Measurements from ENCODE around the gene GPSM1. TPM values are rescaled to one million over a fixed set of nuclear protein-coding genes. Genes with fewer than 3 reads are reported as not detected.

Gene GPSM1
- polyA plus RNA-seq, 4 donors = 1.1 to 40.9 (median 2.9) TPM

DNA sequence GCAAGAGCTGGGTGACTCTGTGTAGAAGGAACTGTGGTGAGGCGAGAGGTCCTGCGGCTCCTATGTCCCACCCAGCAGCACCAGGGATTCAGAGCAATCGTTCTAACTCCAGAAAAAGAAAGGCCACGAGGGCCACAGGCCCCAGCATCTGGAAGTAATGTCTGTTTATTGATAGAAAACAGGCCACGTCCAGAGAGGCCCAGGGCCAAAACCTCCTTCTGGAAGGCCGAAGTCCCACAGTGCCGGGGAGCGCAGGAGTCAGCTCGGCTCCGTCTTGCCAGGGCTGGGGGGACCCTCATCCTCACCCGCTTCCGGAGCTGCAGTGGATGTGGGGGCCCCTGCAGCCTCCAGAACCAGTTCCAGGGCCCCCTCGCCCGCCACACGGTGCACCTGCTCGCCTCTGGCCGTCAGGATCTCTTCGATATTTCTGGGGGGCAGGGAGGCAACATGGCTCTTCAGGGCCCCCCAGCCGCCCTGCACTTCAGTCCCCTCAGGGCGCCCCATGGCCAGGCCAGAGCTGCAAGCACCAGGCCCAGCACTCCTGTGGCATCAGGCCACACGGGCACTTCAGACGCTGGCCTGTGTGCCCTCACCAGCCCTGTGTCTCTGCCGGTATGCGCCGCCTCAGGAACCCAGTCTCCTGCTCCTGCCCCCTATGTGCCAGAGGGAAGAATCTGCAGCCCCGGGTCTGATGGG is 34.6 kb downstream of the GPSM1 start:
- DNase-seq (no peak), FAIRE-seq (no peak)
- Histone ChIP-seq H3K36me3 (ENCODE audit: control insufficient read depth in 3 of 3, insufficient read depth in 2 of 3, low read depth in 1 of 3, low read length in 3 of 3) (peaks cover 0 to 55% (median 0%) of the 10 kb centered on the region in 3 donors), H3K27me3 (ENCODE audit: control insufficient read depth in 3 of 3, insufficient read depth in 3 of 3, low read length in 3 of 3) (peaks cover 0 to 12% (median 0%) of the 10 kb centered on the region in 3 donors), H3K4me1 (ENCODE audit: control insufficient read depth in 3 of 3, insufficient read depth in 2 of 3, low read depth in 1 of 3, low read length in 2 of 3) (peaks cover 0 to 32% (median 0%) of the 10 kb centered on the region in 3 donors), H3K27ac (ENCODE audit: low read depth in 1 of 3, low read length in 2 of 3) (peak overlapping the region in 2 of 3 donors; percentile 32 to 75), H3K9me3 (ENCODE audit: control insufficient read depth in 2 of 2, insufficient read depth in 1 of 2, low read depth in 1 of 2, low read length in 1 of 2) (peaks cover 0 to 2% of the 10 kb centered on the region in 2 donors), H3K4me3 (ENCODE audit: low read depth in 1 of 3, low read length in 3 of 3) (no peak overlapping the region)
- WGBS, 3 donors = 80 to 88% (median 86%) methylated on average over 26 of the region's 26 CpGs

DNA sequence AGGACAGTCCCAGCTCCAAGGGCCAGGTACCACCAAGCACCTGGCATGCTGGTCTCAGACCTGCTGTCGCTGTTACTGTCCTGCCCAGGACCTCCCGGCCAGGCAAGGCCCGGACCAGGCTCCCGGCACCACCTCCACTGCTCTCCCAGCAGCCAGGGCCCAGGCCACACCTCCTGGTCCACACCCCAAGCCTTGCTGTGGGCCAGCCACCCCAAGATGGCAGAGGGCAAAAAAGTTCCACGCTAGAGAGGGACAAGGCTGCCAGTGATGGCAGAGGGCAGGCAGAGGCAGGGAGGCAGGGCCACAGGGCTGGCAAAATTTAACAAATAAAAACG is 35.1 kb downstream of the GPSM1 start:
- H3K27me3 ChIP-seq (ENCODE audit: control insufficient read depth in 3 of 3, insufficient read depth in 3 of 3, low read length in 3 of 3) = peaks cover 0 to 12% (median 0%) of the 10 kb centered on the region in 3 donors
- WGBS, 3 donors = 67 to 77% (median 71%) methylated on average over 6 of the region's 6 CpGs
- FAIRE-seq (no peak), DNase-seq (no peak)
- H3K36me3 ChIP-seq (ENCODE audit: control insufficient read depth in 3 of 3, insufficient read depth in 2 of 3, low read depth in 1 of 3, low read length in 3 of 3) = peaks cover 0 to 50% (median 0%) of the 10 kb centered on the region in 3 donors
- H3K27ac ChIP-seq (ENCODE audit: low read depth in 1 of 3, low read length in 2 of 3) = peak overlapping the region in 2 of 3 donors; percentile 60 to 75
- no peak overlapping the region for H3K4me3 ChIP-seq (ENCODE audit: low read depth in 1 of 3, low read length in 3 of 3)
- peaks cover 0 to 2% of the 10 kb centered on the region in 2 donors for H3K9me3 ChIP-seq (ENCODE audit: control insufficient read depth in 2 of 2, insufficient read depth in 1 of 2, low read depth in 1 of 2, low read length in 1 of 2)
- peaks cover 0 to 32% (median 0%) of the 10 kb centered on the region in 3 donors for H3K4me1 ChIP-seq (ENCODE audit: control insufficient read depth in 3 of 3, insufficient read depth in 2 of 3, low read depth in 1 of 3, low read length in 2 of 3)

DNA sequence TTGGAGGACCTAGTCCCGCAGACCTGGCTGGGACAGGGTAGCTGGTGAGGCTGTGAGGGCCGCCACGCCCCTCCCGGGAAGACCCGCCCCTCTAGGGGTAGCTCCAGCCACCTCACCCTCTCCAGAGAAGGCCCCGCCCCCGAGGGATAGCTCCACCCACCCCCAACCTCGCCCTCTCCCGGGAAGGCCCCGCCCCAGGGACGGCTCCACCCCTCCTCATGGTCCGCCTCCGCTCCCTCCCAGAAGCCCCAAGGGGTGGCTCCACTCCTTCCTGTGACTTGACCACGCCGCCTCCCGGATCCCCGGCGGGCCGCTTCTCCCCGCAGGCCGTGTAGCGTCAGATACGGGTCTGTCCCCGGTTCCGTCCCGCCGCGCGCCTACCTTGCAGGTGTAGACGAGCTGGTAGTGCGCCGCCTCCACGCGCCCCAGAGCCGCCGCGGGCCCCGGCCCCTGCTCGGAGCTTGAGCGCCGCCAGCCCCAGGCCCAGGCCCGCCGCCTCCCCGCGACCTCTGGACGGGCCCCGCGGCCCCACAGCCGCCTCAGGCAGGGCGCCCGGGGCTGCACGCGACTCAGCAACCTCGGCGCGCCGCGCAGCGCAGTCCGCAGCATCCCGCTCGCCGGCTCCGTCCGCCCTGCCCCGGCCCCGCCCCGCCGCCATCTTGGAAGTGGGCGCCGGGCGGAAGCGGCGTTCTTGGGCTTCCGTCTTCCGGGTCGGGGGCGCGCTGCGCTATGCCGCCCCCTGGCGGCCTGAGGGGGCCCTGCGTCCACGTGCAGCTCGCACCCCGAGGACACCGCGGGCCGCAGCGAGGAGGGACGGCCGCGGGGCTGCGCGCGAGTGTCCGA is 36.0 kb downstream of the GPSM1 start, which contains the start of gene DNLZ:
Gene DNLZ, minus strand, starts transcription at position 639 of the 843 bp plus-strand sequence. Its CDS starts 30 bp downstream, at position 609.
- DNase-seq (peak; percentile 96), FAIRE-seq (no peak)
- Histone ChIP-seq H3K27me3 (ENCODE audit: control insufficient read depth in 3 of 3, insufficient read depth in 3 of 3, low read length in 3 of 3) (peaks cover 0 to 12% (median 0%) of the 10 kb centered on the region in 3 donors), H3K9me3 (ENCODE audit: control insufficient read depth in 2 of 2, insufficient read depth in 1 of 2, low read depth in 1 of 2, low read length in 1 of 2) (peaks cover 0 to 2% of the 10 kb centered on the region in 2 donors), H3K36me3 (ENCODE audit: control insufficient read depth in 3 of 3, insufficient read depth in 2 of 3, low read depth in 1 of 3, low read length in 3 of 3) (peaks cover 0 to 41% (median 0%) of the 10 kb centered on the region in 3 donors), H3K4me1 (ENCODE audit: control insufficient read depth in 3 of 3, insufficient read depth in 2 of 3, low read depth in 1 of 3, low read length in 2 of 3) (peaks cover 0 to 32% (median 0%) of the 10 kb centered on the region in 3 donors), H3K4me3 (ENCODE audit: low read depth in 1 of 3, low read length in 3 of 3) (peak within 1 kb of the TSS; percentile 67 to 94 (median 90)), H3K27ac (ENCODE audit: low read depth in 1 of 3, low read length in 2 of 3) (peak within 1 kb of the TSS; percentile 81 to 96 (median 88))
- WGBS, 3 donors = 1% methylated on average over 56 to 97 of the region's 97 CpGs

DNA sequence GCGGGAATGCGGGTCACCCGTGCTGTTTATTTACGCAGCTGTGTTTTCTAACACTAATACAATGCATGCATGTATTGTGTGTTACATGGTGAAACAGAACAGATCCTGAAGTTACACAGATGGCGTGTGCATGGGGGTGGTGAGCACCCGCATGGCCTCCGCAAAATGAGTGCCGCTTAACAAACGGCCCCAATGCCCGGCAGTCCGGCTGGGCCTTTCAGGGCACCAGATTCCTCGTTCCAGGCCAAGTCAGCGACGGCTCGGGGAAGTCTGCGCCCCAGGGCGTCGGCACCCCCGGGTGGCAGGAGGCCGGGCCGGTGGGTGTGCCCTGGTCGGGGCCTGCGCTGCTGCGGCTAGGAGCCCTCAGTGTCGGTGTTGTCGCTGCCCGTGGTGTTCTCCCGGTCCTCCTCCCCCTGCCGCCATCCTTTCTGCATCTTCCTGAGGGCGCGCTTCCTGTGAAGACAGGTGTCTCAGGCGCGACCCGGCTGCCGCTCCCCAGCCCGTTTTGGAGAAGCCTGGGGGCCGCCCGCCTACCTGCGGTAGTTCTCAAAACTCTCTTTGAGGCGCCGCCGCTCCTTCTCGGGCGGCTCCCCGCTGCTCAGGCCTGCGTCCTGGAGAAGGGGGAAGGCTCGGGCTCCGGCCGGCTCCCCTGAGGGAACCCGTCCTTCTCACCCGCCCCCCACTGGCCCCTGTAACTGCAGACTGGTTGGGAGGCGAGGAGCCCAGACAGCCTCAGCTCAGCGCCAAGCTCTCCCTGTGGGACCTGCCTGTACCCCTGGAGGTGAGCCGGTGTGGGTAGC is 36.8 kb downstream of the GPSM1 start:
- Histone ChIP-seq H3K4me3 (ENCODE audit: low read depth in 1 of 3, low read length in 3 of 3) (no peak overlapping the region), H3K36me3 (ENCODE audit: control insufficient read depth in 3 of 3, insufficient read depth in 2 of 3, low read depth in 1 of 3, low read length in 3 of 3) (peaks cover 0 to 33% (median 0%) of the 10 kb centered on the region in 3 donors), H3K27me3 (ENCODE audit: control insufficient read depth in 3 of 3, insufficient read depth in 3 of 3, low read length in 3 of 3) (peaks cover 0 to 12% (median 0%) of the 10 kb centered on the region in 3 donors), H3K9me3 (ENCODE audit: control insufficient read depth in 2 of 2, insufficient read depth in 1 of 2, low read depth in 1 of 2, low read length in 1 of 2) (peaks cover 0 to 2% of the 10 kb centered on the region in 2 donors), H3K4me1 (ENCODE audit: control insufficient read depth in 3 of 3, insufficient read depth in 2 of 3, low read depth in 1 of 3, low read length in 2 of 3) (peaks cover 0 to 32% (median 0%) of the 10 kb centered on the region in 3 donors), H3K27ac (ENCODE audit: low read depth in 1 of 3, low read length in 2 of 3) (no peak overlapping the region)
- 40 to 41% (median 41%) methylated on average over 49 to 54 of the region's 54 CpGs for whole genome bisulfite sequencing, 3 donors
- DNase-seq = no peak
- FAIRE-seq = no peak

DNA sequence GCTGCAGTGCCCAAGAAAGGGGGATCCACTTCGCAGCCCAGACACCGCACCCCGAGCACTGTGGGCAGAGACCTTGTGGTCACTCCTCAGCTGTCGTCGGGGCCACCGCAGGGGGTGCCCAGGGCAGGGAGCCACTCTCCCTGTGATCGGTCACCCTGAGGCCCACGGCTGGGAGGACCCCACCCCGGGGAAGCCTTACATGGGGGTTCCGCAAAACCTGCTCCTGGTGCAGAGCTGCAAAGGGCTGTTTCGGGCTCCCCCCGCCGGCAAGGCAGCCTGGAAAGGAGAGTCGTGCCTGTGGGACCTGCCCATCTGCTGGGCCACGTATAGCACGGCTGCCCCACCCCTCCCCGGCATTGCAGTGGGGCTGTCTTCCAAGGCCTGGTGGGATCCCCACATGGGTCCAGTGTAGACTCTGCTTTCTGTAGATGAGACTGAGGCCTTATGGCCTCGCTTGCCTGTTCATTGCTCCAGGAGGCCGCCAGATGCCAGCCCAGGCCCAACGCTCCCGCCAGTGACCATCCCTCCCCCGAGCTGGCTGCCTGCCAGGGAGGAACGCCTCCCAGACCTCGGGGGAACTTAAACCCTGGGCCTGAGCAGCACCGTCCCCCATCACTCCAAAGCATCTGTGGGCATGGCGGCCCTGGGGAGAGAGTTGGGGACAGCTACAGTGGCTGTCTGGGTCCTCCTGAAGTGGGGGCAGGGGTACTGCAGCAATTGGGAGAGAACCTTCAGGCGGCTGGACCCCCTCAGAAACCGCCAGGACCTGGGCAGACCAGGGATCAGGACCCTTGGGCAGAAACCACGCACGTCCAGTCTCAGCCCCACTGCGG is 37.8 kb downstream of the GPSM1 start:
- DNase-seq = no peak

DNA sequence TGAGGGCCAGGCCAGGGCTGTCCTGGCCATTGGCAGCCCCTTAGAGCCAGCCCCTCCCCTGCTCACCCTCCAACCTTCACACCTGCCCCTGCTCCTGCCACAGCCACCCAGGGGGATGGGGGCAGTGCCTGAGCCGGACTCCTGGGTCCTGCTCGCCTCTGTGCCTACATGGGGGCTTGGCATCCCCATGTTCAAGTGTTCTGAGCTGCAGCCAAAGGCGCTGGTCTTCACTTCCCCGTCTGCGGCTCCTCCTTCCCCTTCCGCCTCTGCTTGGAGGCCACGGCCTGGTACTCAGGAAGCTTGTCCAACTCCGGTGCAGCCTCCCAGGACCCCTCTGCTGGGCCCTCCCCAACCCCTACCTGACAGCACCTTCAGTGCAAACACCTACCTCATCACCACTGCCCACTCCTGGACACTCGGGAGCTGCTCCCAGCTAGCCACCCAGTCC is 38.5 kb downstream of the GPSM1 start:
- no peak overlapping the region for H3K27ac ChIP-seq (ENCODE audit: low read depth in 1 of 3, low read length in 2 of 3)
- DNase-seq (no peak), FAIRE-seq (no peak)
- 59 to 63% (median 59%) methylated on average over 9 of the region's 9 CpGs for WGBS, 3 donors
- peaks cover 0 to 31% (median 0%) of the 10 kb centered on the region in 3 donors for H3K4me1 ChIP-seq (ENCODE audit: control insufficient read depth in 3 of 3, insufficient read depth in 2 of 3, low read depth in 1 of 3, low read length in 2 of 3)
- H3K4me3 ChIP-seq (ENCODE audit: low read depth in 1 of 3, low read length in 3 of 3) = no peak overlapping the region
- peaks cover 0 to 2% of the 10 kb centered on the region in 2 donors for H3K9me3 ChIP-seq (ENCODE audit: control insufficient read depth in 2 of 2, insufficient read depth in 1 of 2, low read depth in 1 of 2, low read length in 1 of 2)
- H3K36me3 ChIP-seq (ENCODE audit: control insufficient read depth in 3 of 3, insufficient read depth in 2 of 3, low read depth in 1 of 3, low read length in 3 of 3) = peaks cover 0 to 19% (median 0%) of the 10 kb centered on the region in 3 donors
- peaks cover 0 to 12% (median 0%) of the 10 kb centered on the region in 3 donors for H3K27me3 ChIP-seq (ENCODE audit: control insufficient read depth in 3 of 3, insufficient read depth in 3 of 3, low read length in 3 of 3)

More for the DNA sequence above, 37.8 kb downstream of the GPSM1 start:
- FAIRE-seq = no peak
- Histone ChIP-seq H3K9me3 (ENCODE audit: control insufficient read depth in 2 of 2, insufficient read depth in 1 of 2, low read depth in 1 of 2, low read length in 1 of 2) (peaks cover 0 to 2% of the 10 kb centered on the region in 2 donors), H3K4me3 (ENCODE audit: low read depth in 1 of 3, low read length in 3 of 3) (no peak overlapping the region), H3K27ac (ENCODE audit: low read depth in 1 of 3, low read length in 2 of 3) (no peak overlapping the region), H3K27me3 (ENCODE audit: control insufficient read depth in 3 of 3, insufficient read depth in 3 of 3, low read length in 3 of 3) (peaks cover 0 to 12% (median 0%) of the 10 kb centered on the region in 3 donors), H3K36me3 (ENCODE audit: control insufficient read depth in 3 of 3, insufficient read depth in 2 of 3, low read depth in 1 of 3, low read length in 3 of 3) (peaks cover 0 to 24% (median 0%) of the 10 kb centered on the region in 3 donors), H3K4me1 (ENCODE audit: control insufficient read depth in 3 of 3, insufficient read depth in 2 of 3, low read depth in 1 of 3, low read length in 2 of 3) (peaks cover 0 to 32% (median 0%) of the 10 kb centered on the region in 3 donors)
- WGBS, 3 donors = 67 to 78% (median 70%) methylated on average over 27 to 31 of the region's 31 CpGs

DNA sequence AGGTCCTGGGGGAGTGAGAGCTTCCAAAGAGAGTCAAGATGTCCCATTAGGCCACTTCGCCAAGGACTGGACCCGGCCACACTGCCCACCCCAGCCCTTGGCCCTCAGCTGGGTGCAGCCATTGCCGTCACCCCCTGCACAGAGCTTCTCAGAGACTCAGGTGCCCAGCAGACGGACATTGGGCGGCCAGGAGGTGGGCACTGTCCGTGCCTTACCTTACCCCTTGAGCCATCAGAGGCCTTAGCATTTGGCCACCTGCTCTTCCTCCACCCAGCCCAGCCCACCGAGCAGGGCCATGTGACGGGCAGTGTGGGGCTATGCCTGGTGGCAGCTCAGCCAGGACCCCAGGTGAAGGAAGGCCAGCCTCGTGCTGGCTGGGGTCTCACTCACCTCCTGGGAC is 39.5 kb downstream of the GPSM1 start:
- H3K27me3 ChIP-seq (ENCODE audit: control insufficient read depth in 3 of 3, insufficient read depth in 3 of 3, low read length in 3 of 3) = peaks cover 0 to 12% (median 0%) of the 10 kb centered on the region in 3 donors
- no peak for FAIRE-seq
- DNase-seq = no peak
- H3K9me3 ChIP-seq (ENCODE audit: control insufficient read depth in 2 of 2, insufficient read depth in 1 of 2, low read depth in 1 of 2, low read length in 1 of 2) = peaks cover 0 to 2% of the 10 kb centered on the region in 2 donors
- no peak overlapping the region for H3K4me3 ChIP-seq (ENCODE audit: low read depth in 1 of 3, low read length in 3 of 3)
- no peak overlapping the region for H3K27ac ChIP-seq (ENCODE audit: low read depth in 1 of 3, low read length in 2 of 3)
- H3K4me1 ChIP-seq (ENCODE audit: control insufficient read depth in 3 of 3, insufficient read depth in 2 of 3, low read depth in 1 of 3, low read length in 2 of 3) = peaks cover 0 to 22% (median 0%) of the 10 kb centered on the region in 3 donors
- H3K36me3 ChIP-seq (ENCODE audit: control insufficient read depth in 3 of 3, insufficient read depth in 2 of 3, low read depth in 1 of 3, low read length in 3 of 3) = peaks cover 0 to 9% (median 0%) of the 10 kb centered on the region in 3 donors
- WGBS, 3 donors = 86 to 92% (median 89%) methylated on average over 8 to 9 of the region's 9 CpGs
